MM.1S (cell line): ENCODE data around the gene GTF2IRD1.

Source experiments
- DNase-seq: peaks from one replicate; pipeline ENCODE4 v3.0.0-alpha.2; 2015
- H2AFZ ChIP-seq: fragments of 300-600 bp; sonication (generic); 2 replicates; pipeline ENCODE4 v1.6.0; 2016; ENCODE audit warnings: antibody characterized with exemption, low read length
- H3F3A ChIP-seq: fragments of 300-600 bp; sonication (generic); 2 replicates; pipeline ENCODE4 v1.6.1; 2016; ENCODE audit warnings: mild to moderate bottlenecking, antibody characterized with exemption, low read length, moderate library complexity, mixed read lengths; ENCODE audit not compliant: insufficient read depth
- H3K27ac ChIP-seq: fragments of 300-600 bp; sonication (generic); 2 replicates; pipeline ENCODE4 v1.5.1; 2016; ENCODE audit warnings: mild to moderate bottlenecking, low read length
- H3K27me3 ChIP-seq: fragments of 300-600 bp; sonication (generic); replicated peaks from 2 replicates; pipeline ENCODE4 v1.6.0; 2016; ENCODE audit warnings: low read length; ENCODE audit not compliant: insufficient read depth
- H3K36me3 ChIP-seq: fragments of 300-600 bp; sonication (generic); replicated peaks from 2 replicates; pipeline ENCODE4 v1.6.1; 2016; ENCODE audit warnings: mild to moderate bottlenecking, low read length, mixed read lengths; ENCODE audit not compliant: insufficient read depth
- H3K4me1 ChIP-seq: fragments of 300-600 bp; sonication (generic); 2 replicates; pipeline ENCODE4 v1.6.1; 2016; ENCODE audit warnings: low read length, mixed read lengths
- H3K4me2 ChIP-seq: fragments of 300-600 bp; sonication (generic); 2 replicates; pipeline ENCODE4 v1.6.0; 2016; ENCODE audit warnings: low read depth, low read length
- H3K4me3 ChIP-seq: fragments of 300-600 bp; sonication (generic); 2 replicates; pipeline ENCODE4 v1.5.1; 2016; ENCODE audit warnings: low read length, mixed read lengths
- H3K79me2 ChIP-seq: fragments of 300-600 bp; sonication (generic); 2 replicates; pipeline ENCODE4 v1.6.1; 2016; ENCODE audit warnings: mixed run types, low read length, mixed read lengths
- H3K9ac ChIP-seq: fragments of 300-600 bp; sonication (generic); 2 replicates; pipeline ENCODE4 v1.6.1; 2016; ENCODE audit warnings: low read length, mixed read lengths
- H3K9me2 ChIP-seq: fragments of 300-600 bp; sonication (generic); replicated peaks from 2 replicates; pipeline ENCODE4 v1.6.1; 2016; ENCODE audit warnings: mild to moderate bottlenecking, low read length, mixed read lengths; ENCODE audit not compliant: insufficient read depth
- H3K9me3 ChIP-seq: fragments of 300-600 bp; sonication (generic); replicated peaks from 2 replicates; pipeline ENCODE4 v1.6.1; 2016; ENCODE audit warnings: mild to moderate bottlenecking, low read length, mixed read lengths; ENCODE audit not compliant: insufficient read depth
- H4K20me1 ChIP-seq: fragments of 300-600 bp; sonication (generic); 2 replicates; pipeline ENCODE4 v1.6.1; 2016; ENCODE audit warnings: mild to moderate bottlenecking, low read length, moderate library complexity, mixed read lengths; ENCODE audit not compliant: insufficient read depth
- EZH2 ChIP-seq: fragments of 300-600 bp; sonication (generic); optimal IDR thresholded peaks from 2 replicates; pipeline ENCODE3; 2017; ENCODE audit warnings: low read depth, mild to moderate bottlenecking, antibody characterized with exemption, low read length, mixed read lengths
- EZH2phosphoT487 ChIP-seq: fragments of 300-600 bp; sonication (generic); IDR thresholded peaks from 2 replicates; pipeline ENCODE4 v1.6.1; 2018; ENCODE audit warnings: antibody characterized with exemption, low read length
- TF ChIP-seq, protein P1 (sequence below): fragments of 300-600 bp; sonication (generic); IDR thresholded peaks from 2 replicates; pipeline ENCODE4 v1.5.1; 2016; ENCODE audit warnings: antibody characterized with exemption, low read length, mixed read lengths

GTF2IRD1 gene

DNA sequence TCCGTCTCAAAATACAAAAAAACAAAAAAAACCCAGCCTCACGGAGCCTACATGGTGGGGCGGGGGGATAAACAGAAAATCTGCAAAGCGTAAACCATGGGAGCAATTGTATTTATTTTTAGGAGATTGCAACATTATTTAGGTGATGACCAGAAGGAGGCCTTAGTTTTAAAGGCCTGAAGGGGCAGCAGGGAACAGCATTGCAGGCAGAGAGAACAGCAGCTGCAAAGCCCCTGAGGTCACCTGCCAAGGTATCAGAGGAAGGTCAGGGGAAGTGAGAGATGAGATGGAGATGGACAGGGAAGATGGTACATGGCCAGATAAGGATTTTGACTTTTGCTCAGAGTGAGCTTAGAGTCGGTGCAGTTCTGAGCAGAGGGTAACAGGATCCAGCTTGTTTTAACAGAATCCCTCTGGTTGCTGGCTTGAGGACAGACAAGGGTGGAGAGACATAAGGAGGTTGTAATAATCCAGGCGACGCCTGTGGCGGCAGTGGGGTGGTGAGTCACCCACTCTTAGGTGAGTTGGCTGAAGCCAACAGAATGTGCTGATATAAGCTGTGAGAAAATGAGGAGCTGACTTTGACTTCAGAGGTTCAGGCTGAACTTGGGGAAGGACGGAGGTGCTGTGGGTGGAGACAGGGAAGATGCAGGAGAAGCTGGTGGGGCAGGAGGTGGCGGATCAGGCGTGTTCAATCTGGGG, 121.5 kb downstream of the GTF2IRD1 start:
- Histone ChIP-seq H3F3A (no peaks in the 10 kb centered on the region), H3K27ac (no peak overlapping the region), H3K9ac (no peak overlapping the region), H4K20me1 (no peaks in the 10 kb centered on the region), H3K4me1 (no peaks in the 10 kb centered on the region), H3K4me2 (no peak overlapping the region), H2AFZ (no peak overlapping the region), H3K36me3 (no peaks in the 10 kb centered on the region), H3K9me2 (no peaks in the 10 kb centered on the region), H3K9me3 (no peaks in the 10 kb centered on the region), H3K27me3 (no peaks in the 10 kb centered on the region), H3K4me3 (no peak overlapping the region), H3K79me2 (no peaks in the 10 kb centered on the region)
- DNase-seq = no peak
- TF ChIP-seq EZH2phosphoT487 (no peak), EZH2 (no peak)
- TF ChIP-seq, protein P1, sequence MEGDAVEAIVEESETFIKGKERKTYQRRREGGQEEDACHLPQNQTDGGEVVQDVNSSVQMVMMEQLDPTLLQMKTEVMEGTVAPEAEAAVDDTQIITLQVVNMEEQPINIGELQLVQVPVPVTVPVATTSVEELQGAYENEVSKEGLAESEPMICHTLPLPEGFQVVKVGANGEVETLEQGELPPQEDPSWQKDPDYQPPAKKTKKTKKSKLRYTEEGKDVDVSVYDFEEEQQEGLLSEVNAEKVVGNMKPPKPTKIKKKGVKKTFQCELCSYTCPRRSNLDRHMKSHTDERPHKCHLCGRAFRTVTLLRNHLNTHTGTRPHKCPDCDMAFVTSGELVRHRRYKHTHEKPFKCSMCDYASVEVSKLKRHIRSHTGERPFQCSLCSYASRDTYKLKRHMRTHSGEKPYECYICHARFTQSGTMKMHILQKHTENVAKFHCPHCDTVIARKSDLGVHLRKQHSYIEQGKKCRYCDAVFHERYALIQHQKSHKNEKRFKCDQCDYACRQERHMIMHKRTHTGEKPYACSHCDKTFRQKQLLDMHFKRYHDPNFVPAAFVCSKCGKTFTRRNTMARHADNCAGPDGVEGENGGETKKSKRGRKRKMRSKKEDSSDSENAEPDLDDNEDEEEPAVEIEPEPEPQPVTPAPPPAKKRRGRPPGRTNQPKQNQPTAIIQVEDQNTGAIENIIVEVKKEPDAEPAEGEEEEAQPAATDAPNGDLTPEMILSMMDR = no peak

DNA sequence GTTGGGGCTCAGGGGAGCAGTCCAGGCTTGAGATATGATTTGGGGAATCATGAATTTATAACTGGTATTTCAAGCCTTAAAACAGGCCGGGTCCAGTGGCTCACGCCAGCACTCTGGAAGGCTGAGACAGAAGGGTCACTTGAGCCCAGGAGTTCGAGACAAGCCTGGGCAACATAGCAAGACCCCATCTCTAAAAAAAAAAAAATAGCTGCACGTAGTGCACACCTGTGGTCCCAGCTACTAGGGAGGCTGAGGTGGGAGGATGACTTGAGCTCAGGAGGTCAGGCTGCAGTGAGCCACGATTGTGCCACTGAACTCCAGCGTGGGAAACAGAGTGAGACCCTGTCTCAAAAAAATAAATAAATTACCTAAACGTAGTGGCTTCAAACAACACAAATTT, 122.1 kb downstream of the GTF2IRD1 start:
- Histone ChIP-seq H3K9me2 (no peaks in the 10 kb centered on the region), H3K79me2 (no peaks in the 10 kb centered on the region), H3K4me2 (no peak overlapping the region), H3K4me1 (no peaks in the 10 kb centered on the region), H4K20me1 (no peaks in the 10 kb centered on the region), H3F3A (no peaks in the 10 kb centered on the region), H3K9me3 (no peaks in the 10 kb centered on the region), H3K27ac (no peak overlapping the region), H3K9ac (no peak overlapping the region), H2AFZ (no peak overlapping the region), H3K36me3 (no peaks in the 10 kb centered on the region), H3K4me3 (no peak overlapping the region), H3K27me3 (no peaks in the 10 kb centered on the region)
- no peak for DNase-seq
- no peak for TF ChIP-seq EZH2phosphoT487
- TF ChIP-seq EZH2 = no peak
- TF ChIP-seq, protein P1 = no peak

DNA sequence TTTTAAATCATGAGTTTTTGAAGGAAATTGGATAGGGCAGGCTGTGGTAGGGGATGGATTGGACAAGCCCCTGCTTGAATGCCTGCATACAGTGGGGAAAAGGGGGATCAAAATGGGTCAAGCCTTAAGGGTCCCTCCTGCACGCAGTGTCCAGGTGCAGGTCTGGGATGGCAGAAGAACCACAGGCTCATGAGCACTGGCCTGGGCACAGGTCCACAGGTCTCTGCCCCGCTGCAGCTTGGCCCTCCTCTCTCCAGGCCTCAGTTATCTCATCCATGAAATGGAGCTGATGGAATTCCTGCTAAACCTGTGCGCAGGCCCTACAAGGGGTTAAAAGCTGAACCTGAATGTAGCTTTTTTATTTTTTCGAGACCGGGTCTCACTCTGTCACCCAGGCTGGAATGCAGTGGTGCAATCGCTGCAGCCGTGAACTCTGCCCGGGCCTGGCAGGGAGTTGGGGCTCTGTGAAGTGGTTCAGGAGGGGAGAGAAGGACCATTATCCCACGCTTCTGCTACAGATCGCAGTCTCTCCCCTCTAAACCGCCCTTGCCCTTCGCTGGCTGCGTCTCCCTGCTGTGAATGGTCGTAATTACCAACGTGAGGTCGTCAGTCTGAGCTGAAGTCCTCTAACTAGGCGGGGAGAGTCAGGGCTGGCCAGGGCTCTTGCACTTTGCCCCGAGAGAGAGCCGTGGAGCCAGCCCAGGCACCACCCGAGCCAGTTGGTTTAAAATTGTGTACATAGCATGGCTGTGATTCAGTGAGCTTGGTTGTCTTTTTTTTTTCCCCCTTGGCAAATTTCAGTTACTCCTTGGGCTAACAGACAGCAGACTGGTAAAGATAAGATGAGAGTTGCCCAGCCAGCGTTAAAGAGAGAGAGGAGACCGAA, 126.3 kb downstream of the GTF2IRD1 start:
- no peak overlapping the region for H2AFZ ChIP-seq
- no peaks in the 10 kb centered on the region for H3F3A ChIP-seq
- H3K4me3 ChIP-seq = no peak overlapping the region
- H3K9ac ChIP-seq = no peak overlapping the region
- DNase-seq = no peak
- no peaks in the 10 kb centered on the region for H4K20me1 ChIP-seq
- no peaks in the 10 kb centered on the region for H3K36me3 ChIP-seq
- no peaks in the 10 kb centered on the region for H3K9me2 ChIP-seq
- H3K79me2 ChIP-seq = no peaks in the 10 kb centered on the region
- H3K4me2 ChIP-seq = no peak overlapping the region
- no peaks in the 10 kb centered on the region for H3K9me3 ChIP-seq
- H3K4me1 ChIP-seq = no peaks in the 10 kb centered on the region
- TF ChIP-seq EZH2phosphoT487 (no peak), EZH2 (no peak)
- TF ChIP-seq, protein P1 = no peak
- H3K27ac ChIP-seq = no peak overlapping the region
- no peaks in the 10 kb centered on the region for H3K27me3 ChIP-seq
